Stimulated activated CD4-positive, alpha-beta T cell treated with anti-CD3 and anti-CD28 coated beads, Interleukin-1b, Interleukin-23, amount 100 ng/mL, for 24 hours (primary cell): ENCODE measurements around the gene DISC1.

Experiments used
- DNase-seq, 4 experiments: peaks; one replicate each; pipeline ENCODE4 v3.0.0-alpha.2; 2020; ENCODE audit warnings: low read depth in 4 of 4, low spot score in 1 of 4

The DISC1 gene

DNA sequence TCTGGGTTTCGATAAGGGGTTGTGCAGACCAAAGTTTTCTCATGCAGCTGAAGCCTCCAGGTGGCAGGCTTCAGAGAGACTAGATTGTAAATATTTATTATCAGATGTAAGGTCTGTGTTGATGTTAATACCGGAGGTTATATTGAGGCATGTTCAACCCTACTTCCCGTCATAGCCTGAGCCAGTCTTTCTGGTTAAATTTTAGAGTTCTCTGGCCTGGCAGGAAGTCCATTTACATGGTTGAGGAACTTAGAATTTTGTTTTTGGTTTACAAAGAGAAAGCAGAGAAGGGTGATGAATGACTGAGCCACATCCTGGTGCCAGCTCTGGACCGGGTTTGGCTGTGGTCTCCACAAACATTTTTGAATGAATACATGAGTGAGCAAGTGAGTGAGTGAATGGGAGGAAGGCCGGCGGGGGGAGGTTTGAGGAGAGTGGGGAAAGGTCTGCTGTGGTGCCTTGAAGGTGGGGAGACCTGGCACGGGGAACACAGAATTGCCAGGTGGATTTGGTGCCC is 218.5 kb downstream of the DISC1 start:
- no peak for DNase-seq

DNA sequence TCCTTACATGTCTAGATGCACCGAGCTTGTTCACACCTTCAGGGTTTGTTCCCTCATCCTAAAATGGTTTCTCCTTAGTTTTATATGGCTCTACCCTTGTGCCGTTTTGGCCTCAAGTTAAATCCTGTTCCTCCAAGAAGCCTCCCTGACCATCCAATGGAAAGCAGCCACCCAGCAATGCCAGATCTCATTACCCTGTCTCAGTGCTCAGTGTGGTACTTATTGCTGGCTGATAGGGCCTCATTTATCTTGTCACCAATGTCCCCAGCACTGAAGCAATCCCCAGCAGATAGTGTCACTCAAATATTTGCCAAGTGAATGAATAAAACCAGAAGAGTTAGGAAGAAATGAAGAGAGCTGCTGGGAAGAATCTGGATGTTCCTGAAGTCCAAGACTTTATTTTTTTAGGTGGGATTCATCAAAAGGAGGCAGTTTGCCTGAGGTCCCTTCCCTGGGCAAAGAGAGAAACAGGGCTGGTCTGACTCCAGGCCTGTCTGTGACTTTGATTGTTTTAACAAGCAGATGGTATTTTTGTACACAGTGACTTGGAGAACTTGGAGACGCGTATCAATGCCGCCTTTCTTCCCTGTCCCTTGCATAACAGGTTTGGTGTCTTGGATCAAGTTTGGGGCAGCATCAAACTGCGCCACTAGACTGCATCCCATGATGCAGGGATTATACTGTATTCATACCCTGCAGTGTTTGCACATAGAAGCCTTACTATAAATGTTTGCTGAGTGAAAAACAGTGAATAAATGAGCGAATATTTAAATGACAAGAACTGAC is 221.2 kb downstream of the DISC1 start:
- DNase-seq: no peak

DNA sequence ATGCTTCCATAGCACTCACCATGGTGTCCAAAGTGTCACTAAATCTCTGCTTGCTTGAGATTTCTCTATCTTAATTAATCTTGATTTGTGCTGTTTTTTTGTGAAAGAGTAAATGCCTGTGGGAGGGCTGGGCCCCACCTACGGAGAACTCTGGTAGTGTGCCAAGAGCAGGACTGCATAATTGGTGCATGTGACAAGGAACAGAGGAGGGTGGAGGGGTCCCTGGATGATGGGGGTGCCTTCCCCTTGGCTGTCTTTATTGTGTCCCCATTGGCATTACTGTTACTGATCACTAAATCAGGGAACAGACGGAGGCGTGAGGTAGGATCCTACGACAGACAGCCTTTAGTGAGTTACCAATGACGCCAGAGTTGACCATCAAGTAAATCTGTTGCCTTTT is 223.4 kb downstream of the DISC1 start:
- no peak for DNase-seq

DNA sequence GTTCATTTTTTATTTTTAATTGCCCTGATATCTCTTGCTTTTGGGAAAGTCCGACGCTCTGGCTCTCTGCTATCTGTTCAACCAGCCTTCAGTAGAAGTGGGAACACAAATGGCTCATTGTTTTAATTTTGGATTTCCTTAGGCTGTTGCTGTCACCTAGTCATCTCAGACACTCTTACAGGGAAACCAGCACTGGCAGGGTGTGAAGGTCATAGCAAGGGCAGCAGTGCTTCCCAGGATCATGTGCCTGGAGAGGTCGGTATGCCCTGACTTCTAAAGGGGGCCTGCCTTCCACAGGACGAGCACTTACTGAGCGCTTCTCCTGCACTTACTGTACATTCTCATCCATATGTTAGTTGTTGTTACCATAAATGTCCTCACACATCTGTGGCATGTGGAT is 224.2 kb downstream of the DISC1 start:
- DNase-seq: no peak

DNA sequence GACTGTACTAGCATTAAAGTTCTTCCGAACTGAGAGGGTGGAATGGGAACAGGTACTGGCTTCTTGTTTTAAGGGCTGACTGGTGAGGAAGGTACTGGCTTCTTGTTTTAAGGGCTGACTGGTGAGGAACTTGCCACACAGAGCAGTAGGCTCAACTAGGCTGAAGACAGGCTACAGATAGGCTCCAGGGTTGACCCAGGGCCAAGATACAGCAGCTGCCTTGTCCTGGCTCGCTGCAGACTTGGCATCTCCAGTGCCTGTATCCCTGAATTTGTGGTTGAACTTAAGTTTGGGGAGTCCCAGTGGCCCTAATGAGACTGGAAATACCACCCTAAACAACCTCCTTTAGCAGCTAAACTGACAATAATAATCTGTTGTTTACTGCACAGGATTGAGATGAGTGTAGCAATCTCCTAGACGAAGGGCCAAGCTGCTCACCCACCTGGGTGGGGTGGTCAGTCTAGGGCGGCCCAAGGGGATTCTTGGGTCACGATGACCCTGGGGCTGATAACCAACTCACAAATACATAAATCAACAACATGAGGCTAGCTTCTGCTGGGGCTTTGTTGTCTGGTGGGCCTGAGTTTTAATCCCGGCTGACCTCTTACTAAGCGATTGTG is 227.1 kb downstream of the DISC1 start:
- DNase-seq: no peak

DNA sequence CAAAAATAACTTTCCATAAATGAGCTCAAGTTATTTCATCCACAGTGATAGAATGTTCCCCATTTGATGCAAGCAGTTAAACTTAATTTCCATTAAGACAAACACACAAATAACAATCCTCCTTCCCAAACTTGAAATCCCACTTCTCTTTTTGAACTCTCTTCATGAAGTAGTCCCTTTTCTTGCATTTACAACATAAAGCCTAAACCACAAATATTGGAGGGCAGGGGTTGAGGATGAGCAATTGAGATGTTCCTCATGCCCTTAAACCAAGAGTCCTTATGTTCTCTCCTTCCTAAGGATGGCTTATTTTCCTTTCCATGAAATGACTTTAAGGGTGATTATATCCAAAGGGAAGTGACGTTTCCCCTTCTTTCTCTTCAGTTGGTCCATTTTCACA is 228.8 kb downstream of the DISC1 start:
- DNase-seq: no peak

DNA sequence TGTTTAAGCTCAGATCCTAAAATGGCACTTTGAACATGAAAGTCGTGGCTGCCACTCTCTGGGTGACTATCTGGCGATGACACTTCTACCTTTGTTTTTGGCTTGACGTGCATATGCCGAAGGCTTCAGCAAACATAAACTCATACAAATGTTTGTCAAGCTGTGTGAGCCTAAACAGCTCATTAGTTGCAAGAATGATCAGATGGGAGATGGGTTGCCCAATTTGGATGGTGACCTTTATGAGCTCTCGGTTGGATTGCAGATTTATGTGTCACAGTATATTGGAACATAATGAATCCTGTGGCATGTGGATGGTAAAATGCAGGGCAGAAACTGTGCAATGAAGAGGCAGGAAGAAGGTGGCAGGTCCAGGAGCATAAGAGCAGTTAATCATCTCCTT is 229.3 kb downstream of the DISC1 start:
- DNase-seq: no peak

DNA sequence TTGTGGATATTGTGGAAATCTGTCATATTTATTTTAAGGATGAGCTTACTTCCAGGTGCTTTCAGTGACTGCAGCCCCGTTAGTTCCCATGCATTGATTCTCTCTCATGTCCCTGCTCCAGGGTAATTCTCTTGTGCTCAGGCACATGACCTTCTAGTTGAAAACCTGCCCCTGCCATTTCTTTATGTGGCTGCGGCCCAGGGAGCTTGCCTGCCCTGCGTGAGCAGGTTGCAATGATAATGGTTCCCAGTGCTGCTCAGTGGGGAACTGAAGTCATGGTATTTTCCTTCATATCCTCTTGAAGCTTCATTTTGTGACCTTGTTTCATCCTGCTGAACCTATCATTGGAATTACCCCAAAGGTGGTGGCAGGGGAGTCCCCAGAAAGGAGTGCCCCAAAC is 229.8 kb downstream of the DISC1 start:
- DNase-seq: no peak

DNA sequence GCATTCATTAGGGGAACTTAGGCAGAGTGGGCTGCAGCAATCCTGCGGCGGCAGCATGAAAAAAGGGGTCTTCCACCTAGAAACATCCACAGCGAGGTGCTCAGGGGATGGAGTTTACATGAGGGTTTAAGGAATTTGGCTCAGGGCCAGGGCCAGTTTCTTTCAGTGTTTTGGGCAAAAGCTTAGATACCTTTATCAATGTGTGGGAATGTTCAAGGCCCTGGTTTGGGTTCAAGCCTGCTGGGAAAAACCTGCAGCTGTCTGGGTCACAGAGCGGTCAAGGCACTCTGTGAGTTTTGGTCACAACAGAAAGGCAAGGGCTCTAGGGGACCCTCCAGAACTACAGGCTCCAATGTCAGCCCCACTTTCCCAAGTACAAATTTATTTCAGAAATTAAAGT is 230.3 kb downstream of the DISC1 start:
- DNase-seq: no peak

DNA sequence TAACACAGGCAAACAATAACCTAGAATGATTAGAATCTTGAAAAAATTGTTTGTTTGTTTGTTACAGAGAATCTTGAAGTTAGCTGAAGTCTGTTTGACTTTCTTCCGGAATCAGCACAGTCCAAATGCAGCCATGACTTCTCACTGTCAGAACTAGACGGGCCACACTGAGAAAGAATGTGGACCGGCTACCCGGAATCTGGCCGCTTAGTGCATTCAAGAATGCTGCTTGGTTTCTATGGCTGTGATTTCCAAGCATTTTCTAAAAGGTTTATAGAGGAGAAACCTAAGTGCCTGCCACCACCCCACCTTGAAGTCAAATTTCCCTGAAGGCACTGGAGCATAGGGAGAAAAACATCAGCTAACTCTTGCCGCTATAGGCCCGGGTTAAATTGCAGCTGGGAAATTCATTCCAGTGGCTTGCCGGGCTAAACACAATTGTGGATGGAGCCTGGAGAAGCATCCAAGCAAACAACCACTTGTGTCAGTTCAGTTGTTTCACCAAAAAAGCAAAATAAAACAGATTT is 231.1 kb downstream of the DISC1 start:
- no peak for DNase-seq

DNA sequence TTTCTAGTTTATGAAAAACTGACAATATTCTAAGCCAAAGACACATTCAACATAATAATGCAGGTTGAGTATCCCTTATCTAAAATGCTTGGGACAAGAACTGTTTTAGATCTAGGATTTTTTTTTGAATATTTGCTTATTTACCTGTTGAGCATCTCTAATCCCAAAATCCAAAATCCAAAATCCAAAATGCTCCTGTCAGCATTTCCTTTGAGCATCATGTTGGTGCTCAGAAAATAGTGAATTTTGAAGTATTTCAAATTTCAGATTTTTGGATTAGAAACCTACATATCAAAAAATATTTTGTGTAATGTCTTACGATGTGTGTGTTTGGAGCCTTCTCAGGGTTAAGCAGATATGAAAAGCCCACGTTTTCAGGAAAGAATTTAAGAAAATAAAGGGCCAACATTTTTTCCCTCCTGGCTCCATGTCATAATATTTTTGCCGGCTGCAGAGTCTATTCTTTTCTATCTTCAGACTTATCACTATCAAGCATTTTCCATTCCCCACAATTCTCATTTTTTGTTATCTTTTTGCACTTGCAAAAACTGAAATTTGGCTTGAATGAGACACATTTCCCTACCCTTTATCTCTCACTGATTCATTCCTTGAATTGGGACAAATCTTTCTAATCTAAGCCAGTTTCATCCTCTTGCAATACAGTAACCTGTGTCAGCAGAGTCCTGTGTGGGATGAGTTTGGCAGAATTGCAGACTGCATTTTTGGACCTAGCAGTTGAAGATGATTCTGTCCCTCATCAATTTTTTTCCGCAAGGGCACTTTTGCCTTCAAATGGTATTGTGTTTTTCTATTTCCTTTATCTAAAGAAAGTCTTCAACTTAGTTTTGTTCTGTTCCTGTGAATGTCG is 233.9 kb downstream of the DISC1 start:
- DNase-seq: no peak

DNA sequence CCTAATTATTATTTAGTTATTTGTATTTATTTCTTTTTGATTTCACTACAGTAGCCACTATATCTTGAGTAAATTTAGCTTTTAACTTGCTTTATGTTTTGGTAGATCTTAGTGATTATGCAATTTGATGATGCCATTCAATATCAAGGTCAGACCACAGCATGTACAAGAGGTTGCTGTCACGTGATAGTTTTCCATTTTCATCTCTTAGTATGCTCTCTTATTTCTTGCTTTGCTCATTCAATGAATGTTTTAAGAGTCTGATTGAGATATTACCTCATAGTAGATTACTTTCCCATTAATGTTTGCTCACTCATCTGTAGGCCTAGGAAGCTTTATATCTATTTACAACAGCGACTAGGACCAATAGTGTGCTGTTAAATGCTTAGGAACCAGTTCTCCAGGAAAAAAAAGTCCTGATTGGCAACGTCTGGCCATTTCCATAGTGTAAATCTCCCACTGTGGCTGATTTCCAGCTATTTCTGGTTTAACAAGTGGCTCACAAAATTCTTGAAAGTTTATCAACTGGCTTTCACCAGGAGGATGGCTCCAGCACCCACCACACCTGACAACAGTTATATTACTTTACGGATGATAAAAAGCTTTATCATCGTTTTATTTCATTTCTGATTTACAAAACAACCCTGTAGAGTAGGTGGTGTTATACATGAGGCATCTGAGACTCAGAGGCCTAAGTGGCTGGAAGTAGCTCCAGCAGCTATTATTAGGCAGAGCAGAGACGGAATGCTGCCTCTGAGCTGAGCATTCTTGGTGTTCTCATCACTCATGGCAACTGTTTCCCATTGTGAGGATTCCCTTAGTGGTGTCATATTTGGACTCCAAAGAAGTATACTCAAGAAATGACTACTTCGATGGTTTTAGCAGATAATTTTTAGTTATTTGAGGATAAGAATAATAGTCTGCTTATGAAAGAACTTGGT is 235.2 kb downstream of the DISC1 start:
- no peak for DNase-seq

DNA sequence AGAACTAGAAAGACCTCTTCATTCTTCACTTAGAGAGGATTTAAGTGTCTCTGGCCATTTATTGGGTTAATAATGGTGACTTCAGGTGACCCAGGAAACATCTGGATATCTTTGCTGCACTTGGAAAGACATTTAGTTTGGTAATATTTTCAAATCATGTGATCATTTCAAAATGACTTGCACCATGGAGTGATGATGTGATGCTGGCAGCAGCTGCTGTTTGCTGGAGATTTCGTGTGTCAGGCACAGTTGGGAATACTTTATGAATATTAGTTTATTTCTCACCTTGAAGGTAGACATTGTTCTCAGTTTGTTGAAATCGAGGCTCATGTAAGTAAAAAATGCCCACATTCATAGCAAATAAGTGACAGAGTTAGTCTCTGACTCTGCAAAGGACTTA is 236.0 kb downstream of the DISC1 start:
- no peak for DNase-seq

DNA sequence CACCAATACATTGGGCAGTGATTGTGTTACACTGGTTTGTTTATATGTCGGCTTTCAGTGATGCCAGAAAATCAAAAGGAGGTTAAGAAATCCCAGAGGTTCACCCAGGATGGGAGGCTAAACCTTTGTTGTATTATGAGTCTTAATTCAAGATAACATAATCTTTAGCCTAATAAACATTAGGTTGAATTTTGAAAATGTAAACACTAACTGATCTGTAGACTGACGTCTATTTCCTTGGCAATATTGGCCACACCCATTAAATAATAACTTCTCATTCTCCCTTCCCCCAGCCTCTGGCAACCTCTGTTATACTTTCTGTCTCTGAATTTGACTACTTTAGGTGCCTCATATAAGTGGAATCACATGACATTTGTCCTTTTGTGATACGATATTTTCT is 238.7 kb downstream of the DISC1 start:
- DNase-seq: no peak

DNA sequence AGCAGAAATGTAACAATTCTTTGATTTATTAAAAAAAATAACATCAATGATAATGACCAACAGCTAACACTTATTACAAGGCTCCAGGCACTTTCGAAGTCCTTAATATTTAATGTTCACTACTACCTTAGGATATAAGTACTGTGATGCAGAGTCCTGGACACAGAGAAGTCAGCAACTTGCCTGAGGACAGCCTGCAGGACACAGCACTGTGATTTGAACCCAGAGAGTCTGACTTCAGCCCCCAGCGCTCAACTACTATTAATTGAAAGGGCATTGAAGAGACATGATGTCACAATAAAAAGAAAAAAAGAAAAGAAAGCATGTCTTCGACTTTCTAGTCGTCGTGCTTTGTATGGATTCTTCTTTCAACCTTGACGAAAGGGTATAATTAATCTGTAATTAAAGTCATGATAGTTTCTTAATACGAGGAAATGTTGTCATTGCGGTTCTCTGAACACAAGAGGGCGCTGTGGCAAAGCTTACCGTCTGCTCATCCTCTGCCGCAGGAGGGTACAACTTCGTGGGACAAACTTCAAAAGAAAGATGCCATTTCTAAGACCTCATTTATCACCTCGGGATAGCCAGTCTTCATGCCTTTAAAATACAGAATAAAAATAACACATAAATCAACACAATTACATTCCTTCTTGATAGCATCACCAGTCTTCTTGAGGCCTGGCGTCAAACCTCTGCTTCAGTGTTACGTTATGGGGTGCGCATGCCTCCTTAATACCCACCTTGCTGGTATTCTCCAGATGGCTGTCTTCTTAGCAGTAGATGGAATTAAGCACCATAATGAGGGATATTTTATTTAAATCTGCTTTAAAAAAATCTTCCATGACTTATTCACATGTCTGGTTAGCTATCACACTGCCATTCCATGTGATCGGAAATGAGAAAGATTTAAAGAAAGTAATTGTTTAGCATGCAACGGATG is 240.1 kb downstream of the DISC1 start:
- DNase-seq: peak; percentile 26 to 50 (median 37)

DNA sequence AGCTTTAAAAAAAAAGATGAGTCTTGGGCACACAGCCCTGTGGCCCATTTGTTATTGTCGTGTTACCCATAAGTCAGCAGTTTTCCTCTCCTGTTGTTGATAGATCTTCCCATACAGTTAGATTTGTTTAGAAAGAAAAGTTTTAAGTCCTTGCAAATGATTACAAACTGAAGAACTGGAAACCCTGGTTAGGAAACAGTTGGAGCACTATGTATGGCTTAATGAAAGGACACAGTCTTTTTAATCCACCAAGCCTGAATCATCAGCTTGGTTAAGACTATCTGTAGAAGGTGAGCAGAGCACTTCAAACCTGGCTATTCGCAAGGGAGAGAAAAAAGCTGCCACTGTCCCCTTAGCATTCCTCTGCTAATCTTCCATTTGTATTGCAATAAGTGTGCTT is 241.0 kb downstream of the DISC1 start:
- DNase-seq: no peak

DNA sequence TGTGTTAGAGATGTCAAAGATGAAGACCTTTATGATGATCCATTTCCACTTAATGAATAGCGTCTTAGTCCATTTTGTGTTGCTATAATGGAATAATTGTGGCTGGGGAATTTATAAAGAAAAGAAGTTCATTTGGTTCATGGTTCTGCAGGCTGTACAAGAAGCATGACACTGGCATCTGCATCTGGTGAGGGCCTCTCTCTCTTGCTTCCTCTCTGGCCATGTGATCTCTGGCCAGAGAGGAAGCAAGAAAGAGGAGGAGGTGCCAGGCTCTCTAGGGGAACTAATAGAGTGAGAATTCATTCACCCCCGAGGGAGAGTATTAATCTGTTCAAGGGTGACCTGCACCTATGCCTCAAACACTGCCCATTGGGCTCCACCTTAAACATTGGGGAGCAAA is 242.8 kb downstream of the DISC1 start:
- DNase-seq: no peak

DNA sequence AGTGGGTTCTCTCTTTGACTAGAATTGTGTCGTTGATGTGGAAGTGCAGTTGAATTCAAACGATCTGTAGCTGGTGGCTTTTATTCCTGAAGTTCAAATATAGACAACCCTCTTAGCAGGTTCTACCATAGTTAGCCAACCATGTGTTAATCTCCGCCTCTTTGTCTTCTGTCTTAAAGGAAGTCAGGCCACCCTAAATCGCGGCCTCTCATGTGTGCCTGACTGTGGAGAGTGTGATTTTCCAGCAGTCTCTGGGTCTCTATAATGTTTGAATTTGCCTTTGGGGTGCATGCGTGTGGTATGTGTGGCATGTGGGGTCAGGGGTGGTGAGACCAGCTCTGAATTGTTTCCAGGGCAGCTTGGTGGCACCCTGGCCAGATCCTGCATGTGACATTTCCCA is 244.9 kb downstream of the DISC1 start:
- no peak for DNase-seq

DNA sequence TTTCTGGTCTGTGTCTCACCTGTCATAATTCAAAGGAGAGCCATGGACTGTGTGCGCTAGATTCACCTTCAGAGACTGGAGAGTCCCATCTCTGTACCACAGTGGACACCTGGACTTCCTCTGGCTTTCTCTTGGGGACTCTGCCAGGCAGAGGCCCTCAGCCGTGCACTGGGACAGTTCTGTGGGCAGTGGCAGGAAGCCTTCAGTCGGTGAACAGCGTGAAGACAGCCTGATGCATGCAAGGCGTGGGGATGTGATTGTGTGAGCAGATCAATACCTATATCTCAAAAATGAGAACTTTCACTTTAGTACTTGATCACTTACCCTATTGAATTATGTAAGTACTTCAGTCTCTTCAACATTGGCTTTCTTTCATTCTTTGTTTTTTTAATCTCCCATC is 245.3 kb downstream of the DISC1 start:
- no peak for DNase-seq
